Ishikawa (cell line): ENCODE results near the gene RNLS.
A peak's percentile ranks its signal among the peaks of the same experiment; 100 is the strongest.

Experiments used
- CEBPB ChIP-seq: IDR thresholded peaks from 2 replicates; pipeline ENCODE4 v1.6.1; 2012
- CREB1 ChIP-seq: IDR thresholded peaks from 2 replicates; pipeline ENCODE4 v1.6.1; 2012; ENCODE audit warnings: low read depth
- EGR1 ChIP-seq: IDR thresholded peaks from 2 replicates; pipeline ENCODE4 v1.6.1; 2012
- EP300 ChIP-seq: IDR thresholded peaks from 2 replicates; pipeline ENCODE4 v1.6.1; 2012; ENCODE audit warnings: borderline replicate concordance
- NFIC ChIP-seq: IDR thresholded peaks from 2 replicates; pipeline ENCODE4 v1.6.1; 2012
- RAD21 ChIP-seq: IDR thresholded peaks from 2 replicates; pipeline ENCODE4 v1.6.1; 2012; ENCODE audit warnings: low read depth
- TAF1 ChIP-seq: IDR thresholded peaks from 2 replicates; pipeline ENCODE4 v1.6.1; 2012; ENCODE audit warnings: low read depth, mild to moderate bottlenecking
- TCF12 ChIP-seq: IDR thresholded peaks from 2 replicates; pipeline ENCODE4 v1.6.1; 2012; ENCODE audit warnings: low read depth
- TEAD4 ChIP-seq: IDR thresholded peaks from 2 replicates; pipeline ENCODE4 v1.6.1; 2012
- YY1 ChIP-seq: IDR thresholded peaks from 2 replicates; pipeline ENCODE4 v1.6.1; 2012; ENCODE audit warnings: low read depth
- TF ChIP-seq, protein P1 (sequence below): IDR thresholded peaks from 2 replicates; pipeline ENCODE4 v1.6.1; 2012
- TF ChIP-seq, protein P2 (sequence below): IDR thresholded peaks from 2 replicates; pipeline ENCODE4 v1.6.1; 2012; ENCODE audit warnings: low read depth, mild to moderate bottlenecking

DNA sequence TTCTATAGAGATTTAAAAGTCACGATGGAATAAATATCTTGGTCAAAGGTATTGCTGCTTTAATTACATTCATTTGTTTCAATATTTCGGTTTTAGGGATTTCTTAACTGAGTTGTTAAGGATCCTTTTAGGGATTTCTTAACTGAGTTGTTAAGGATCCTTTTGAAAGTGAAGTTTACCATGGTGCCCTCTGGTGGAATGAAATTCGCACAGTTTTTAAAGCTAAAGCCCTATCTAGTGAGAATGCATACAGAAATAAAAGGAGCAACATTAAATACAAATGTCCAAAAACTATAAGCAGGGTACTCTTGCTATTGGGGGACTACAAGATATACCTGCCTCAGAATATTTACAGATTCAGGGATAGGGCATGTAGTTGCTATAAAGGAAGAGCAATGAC lies 193.7 kb downstream of the RNLS start:
- TF ChIP-seq, protein P1, sequence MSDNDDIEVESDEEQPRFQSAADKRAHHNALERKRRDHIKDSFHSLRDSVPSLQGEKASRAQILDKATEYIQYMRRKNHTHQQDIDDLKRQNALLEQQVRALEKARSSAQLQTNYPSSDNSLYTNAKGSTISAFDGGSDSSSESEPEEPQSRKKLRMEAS: no peak
- no peak for TF ChIP-seq EP300
- no peak for TF ChIP-seq TEAD4
- TF ChIP-seq YY1: no peak
- TF ChIP-seq NFIC: no peak
- no peak for TF ChIP-seq TCF12
- TF ChIP-seq, protein P2, sequence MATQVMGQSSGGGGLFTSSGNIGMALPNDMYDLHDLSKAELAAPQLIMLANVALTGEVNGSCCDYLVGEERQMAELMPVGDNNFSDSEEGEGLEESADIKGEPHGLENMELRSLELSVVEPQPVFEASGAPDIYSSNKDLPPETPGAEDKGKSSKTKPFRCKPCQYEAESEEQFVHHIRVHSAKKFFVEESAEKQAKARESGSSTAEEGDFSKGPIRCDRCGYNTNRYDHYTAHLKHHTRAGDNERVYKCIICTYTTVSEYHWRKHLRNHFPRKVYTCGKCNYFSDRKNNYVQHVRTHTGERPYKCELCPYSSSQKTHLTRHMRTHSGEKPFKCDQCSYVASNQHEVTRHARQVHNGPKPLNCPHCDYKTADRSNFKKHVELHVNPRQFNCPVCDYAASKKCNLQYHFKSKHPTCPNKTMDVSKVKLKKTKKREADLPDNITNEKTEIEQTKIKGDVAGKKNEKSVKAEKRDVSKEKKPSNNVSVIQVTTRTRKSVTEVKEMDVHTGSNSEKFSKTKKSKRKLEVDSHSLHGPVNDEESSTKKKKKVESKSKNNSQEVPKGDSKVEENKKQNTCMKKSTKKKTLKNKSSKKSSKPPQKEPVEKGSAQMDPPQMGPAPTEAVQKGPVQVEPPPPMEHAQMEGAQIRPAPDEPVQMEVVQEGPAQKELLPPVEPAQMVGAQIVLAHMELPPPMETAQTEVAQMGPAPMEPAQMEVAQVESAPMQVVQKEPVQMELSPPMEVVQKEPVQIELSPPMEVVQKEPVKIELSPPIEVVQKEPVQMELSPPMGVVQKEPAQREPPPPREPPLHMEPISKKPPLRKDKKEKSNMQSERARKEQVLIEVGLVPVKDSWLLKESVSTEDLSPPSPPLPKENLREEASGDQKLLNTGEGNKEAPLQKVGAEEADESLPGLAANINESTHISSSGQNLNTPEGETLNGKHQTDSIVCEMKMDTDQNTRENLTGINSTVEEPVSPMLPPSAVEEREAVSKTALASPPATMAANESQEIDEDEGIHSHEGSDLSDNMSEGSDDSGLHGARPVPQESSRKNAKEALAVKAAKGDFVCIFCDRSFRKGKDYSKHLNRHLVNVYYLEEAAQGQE: no peak
- no peak for TF ChIP-seq CEBPB
- TF ChIP-seq EGR1: no peak
- peak; percentile 71 for TF ChIP-seq RAD21
- no peak for TF ChIP-seq TAF1
- no peak for TF ChIP-seq CREB1
